ENCODE measurements around the gene HECA. TPM values are rescaled to one million over a fixed set of nuclear protein-coding genes. Genes with fewer than 3 reads are reported as not detected.
"Not testable (repeated sequence)": the region's sequence is repeated elsewhere in the genome, so short reads cannot be mapped to it uniquely, and the experiment has no call there.

The HECA gene
- total RNA-seq, 1 donor from 2014 or later, result 24.9 TPM

- no peak for DNase-seq (ENCODE audit: low read depth in 2 of 2)
Measured at GRCh38 chr6:139204978-139205377, 70.1 kb downstream of the HECA start.

- no peak for DNase-seq (ENCODE audit: low read depth in 2 of 2)
Measured at GRCh38 chr6:139205843-139206242, 71.0 kb downstream of the HECA start.

- DNase-seq (ENCODE audit: low read depth in 2 of 2), result not testable (repeated sequence)
Measured at GRCh38 chr6:139210766-139211165, 75.9 kb downstream of the HECA start.

DNA sequence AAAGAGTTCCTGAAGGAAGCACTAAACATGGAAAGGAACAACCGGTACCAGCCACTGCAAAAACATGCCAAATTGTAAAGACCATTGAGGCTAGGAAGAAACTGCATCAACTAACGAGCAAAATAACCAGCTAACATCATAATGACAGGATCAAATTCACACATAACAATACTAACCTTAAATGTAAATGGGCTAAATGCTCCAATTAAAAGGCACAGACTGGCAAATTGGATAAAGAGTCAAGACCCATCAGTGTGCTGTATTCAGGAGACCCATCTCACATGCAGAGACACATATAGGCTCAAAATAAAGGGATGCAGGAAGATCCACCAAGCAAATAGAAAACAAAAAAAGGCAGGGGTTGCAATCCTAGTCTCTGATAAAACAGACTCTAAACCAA is 77.6 kb downstream of the HECA start:
- DNase-seq (ENCODE audit: low read depth in 2 of 2), result not testable (repeated sequence)

DNA sequence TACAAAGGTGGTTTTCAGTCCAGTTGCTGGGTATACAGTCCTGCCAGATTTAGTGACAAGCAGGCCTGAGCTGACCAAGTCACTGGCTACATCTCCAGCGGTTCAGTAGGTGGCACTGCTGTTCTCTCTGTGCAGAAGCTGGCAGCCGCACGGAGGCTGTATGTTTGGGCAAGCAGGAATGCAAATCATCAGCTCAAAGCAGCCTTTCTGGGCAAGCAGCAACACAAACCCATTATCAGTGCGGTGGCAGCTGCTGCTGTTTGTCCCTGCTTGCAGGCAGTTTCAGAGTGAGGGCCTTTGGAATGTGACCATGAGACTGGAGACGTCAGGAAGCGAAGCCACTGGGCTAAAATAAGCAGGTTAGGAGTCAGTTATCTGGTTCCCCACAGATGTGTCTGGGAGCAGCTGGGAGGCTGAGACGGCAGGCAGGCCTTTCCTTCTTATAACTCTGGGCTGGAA is 84.4 kb downstream of the HECA start:
- peak; percentile 92 for DNase-seq (ENCODE audit: low read depth in 2 of 2)

GRCh38 chr6:139219746-139220145 is 84.9 kb downstream of the HECA start:
- no peak for DNase-seq (ENCODE audit: low read depth in 2 of 2)

- not testable (repeated sequence) for DNase-seq (ENCODE audit: low read depth in 2 of 2)
Measured at GRCh38 chr6:139228387-139228786, 93.5 kb downstream of the HECA start.

Other genes starting within 250 kb of the HECA start
- gene REPS1, start 146.8 kb upstream of the HECA start, total RNA-seq, result 18.6 and 23.4 TPM in 2 replicates
- gene ABRACL, start 106.3 kb upstream of the HECA start, total RNA-seq, result 9.9 and 25.0 TPM in 2 replicates
- 0.51 TPM in 2 replicates for gene TXLNB, start 156.9 kb downstream of the HECA start, total RNA-seq
- gene CITED2, start 239.6 kb downstream of the HECA start, total RNA-seq, result 12.6 and 16.3 TPM in 2 replicates